ENCODE measurements around the gene RUNX2. TPM values are rescaled to one million over a fixed set of nuclear protein-coding genes. Genes with fewer than 3 reads are reported as not detected.

Gene RUNX2
- total and polyA plus RNA-seq, 9 of the 15 experiments (the other 6 are each of a cell fraction or from before 2014, with no cell fraction given) = 0.29 to 1.00 (median 0.43) TPM

- TF ChIP-seq, protein P1, sequence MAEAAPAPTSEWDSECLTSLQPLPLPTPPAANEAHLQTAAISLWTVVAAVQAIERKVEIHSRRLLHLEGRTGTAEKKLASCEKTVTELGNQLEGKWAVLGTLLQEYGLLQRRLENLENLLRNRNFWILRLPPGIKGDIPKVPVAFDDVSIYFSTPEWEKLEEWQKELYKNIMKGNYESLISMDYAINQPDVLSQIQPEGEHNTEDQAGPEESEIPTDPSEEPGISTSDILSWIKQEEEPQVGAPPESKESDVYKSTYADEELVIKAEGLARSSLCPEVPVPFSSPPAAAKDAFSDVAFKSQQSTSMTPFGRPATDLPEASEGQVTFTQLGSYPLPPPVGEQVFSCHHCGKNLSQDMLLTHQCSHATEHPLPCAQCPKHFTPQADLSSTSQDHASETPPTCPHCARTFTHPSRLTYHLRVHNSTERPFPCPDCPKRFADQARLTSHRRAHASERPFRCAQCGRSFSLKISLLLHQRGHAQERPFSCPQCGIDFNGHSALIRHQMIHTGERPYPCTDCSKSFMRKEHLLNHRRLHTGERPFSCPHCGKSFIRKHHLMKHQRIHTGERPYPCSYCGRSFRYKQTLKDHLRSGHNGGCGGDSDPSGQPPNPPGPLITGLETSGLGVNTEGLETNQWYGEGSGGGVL (CRISPR knock-in tag; IDR thresholded peaks at IDR 0.05) = no peak
- no peak for TF ChIP-seq CEBPG (CRISPR knock-in tag; IDR thresholded peaks at IDR 0.05)
- peak; percentile 65 to 85 for TF ChIP-seq CEBPG (tag; conservative IDR thresholded peaks at IDR 0.05 in 1 of 2, IDR thresholded peaks at IDR 0.05 in 1 of 2)
- TF ChIP-seq ZNF175 (CRISPR knock-in tag; IDR thresholded peaks at IDR 0.05; ENCODE audit: low read depth) = peak; percentile 62
- TF ChIP-seq HMG20A (CRISPR knock-in tag; conservative IDR thresholded peaks at IDR 0.05) = no peak
- no peak for TF ChIP-seq ZNF212 (CRISPR knock-in tag; IDR thresholded peaks at IDR 0.05)
- no peak for TF ChIP-seq SETDB1 (IDR thresholded peaks at IDR 0.05; ENCODE audit: low read length)
- TF ChIP-seq EP300 (IDR thresholded peaks at IDR 0.05; ENCODE audit: low read length) = peak; percentile 96
- 0 out of 2 replicates have a peak, but pooled peaks have one; percentile 34 for TF ChIP-seq ZBTB2 (IDR thresholded peaks at IDR 0.05)
- no peak for TF ChIP-seq NR2C1 (IDR thresholded peaks at IDR 0.05)
- no peak for TF ChIP-seq NR2C1 (tag; IDR thresholded peaks at IDR 0.05)
- TF ChIP-seq ZMIZ1 (IDR thresholded peaks at IDR 0.05; ENCODE audit: low read depth in 2 of 2, low read length in 2 of 2) = peak in 1 of 2 experiments; percentile 18; a peak in 1 of 4 replicates
- no peak for TF ChIP-seq GABPB2 (CRISPR knock-in tag; conservative IDR thresholded peaks at IDR 0.05)
- no peak for TF ChIP-seq CHD1 (IDR thresholded peaks at IDR 0.05; ENCODE audit: low read length)
- TF ChIP-seq ZNF589 (CRISPR knock-in tag; IDR thresholded peaks at IDR 0.05; ENCODE audit: low read depth) = peak; percentile 94; the same call in 1 of the 2 replicates
- TF ChIP-seq KAT7 (CRISPR knock-in tag; IDR thresholded peaks at IDR 0.05; ENCODE audit: borderline replicate concordance) = no peak
- 0 out of 2 replicates have a peak, but pooled peaks have one; percentile 41 for TF ChIP-seq ZEB2 (IDR thresholded peaks at IDR 0.05)
- no peak for TF ChIP-seq XRCC3 (IDR thresholded peaks at IDR 0.05)
- no peak for TF ChIP-seq SMAD1 (IDR thresholded peaks at IDR 0.05; ENCODE audit: low read depth, low read length, partially characterized antibody)
- 0 out of 4 replicates have a peak, but pooled peaks of 1 of the 2 experiments have one; percentile 28 for TF ChIP-seq FOXA3 (CRISPR knock-in tag; conservative IDR thresholded peaks at IDR 0.05 in 1 of 2, IDR thresholded peaks at IDR 0.05 in 1 of 2)
- TF ChIP-seq SMARCB1 (IDR thresholded peaks at IDR 0.05; ENCODE audit: insufficient read length, low read depth) = no peak
Measured at GRCh38 chr6:45436544-45437438, 108.7 kb downstream of the RUNX2 start (continued).

All from K562 (cell line).